ENCODE data around the gene SAMD10. TPM values are rescaled to one million over a fixed set of nuclear protein-coding genes. Genes with fewer than 3 reads are reported as not detected.
"Not testable (repeated sequence)": the region's sequence is repeated elsewhere in the genome, so short reads cannot be mapped to it uniquely, and the experiment has no call there.

Gene SAMD10
- 7.5 TPM for polyA plus RNA-seq (ENCODE audit: insufficient read length)
- long read RNA-seq, donor 1 = 0 reads
- long read RNA-seq, donor 2, partial matches to known transcripts = 104 of 196 reads
- long read RNA-seq, donor 2, other reads (novel, unspliced or antisense) = 88 of 196 reads
- long read RNA-seq, donor 3, partial matches to known transcripts = 0 of 1 reads
- long read RNA-seq, donor 3, other reads (novel, unspliced or antisense) = 0 of 1 reads
- long read RNA-seq, donor 4 = 0 reads
- long read RNA-seq, donor 5 = 0 reads
- long read RNA-seq, donor 6, partial matches to known transcripts = 0 of 4 reads
- long read RNA-seq, donor 6, other reads (novel, unspliced or antisense) = 0 of 4 reads
- long read RNA-seq, donor 7, partial matches to known transcripts = 0 of 4 reads
- long read RNA-seq, donor 7, other reads (novel, unspliced or antisense) = 0 of 4 reads
- long read RNA-seq, donor 8, partial matches to known transcripts = 0 of 2 reads
- long read RNA-seq, donor 8, other reads (novel, unspliced or antisense) = 0 of 2 reads

- DNase-seq = no peak
Observed at GRCh38 chr20:63979557-63980316, at the start of gene SAMD10. TSS of gene SAMD10 (minus strand) at chr20:63979642. CDS start at chr20:63979467, 175 bp downstream.

GRCh38 chr20:64027981-64028685 is 48.7 kb upstream of the SAMD10 start:
- no peak for DNase-seq

- DNase-seq = no peak
Observed at GRCh38 chr20:64025826-64026412, 46.5 kb upstream of the SAMD10 start.

GRCh38 chr20:64025101-64025825 is 45.8 kb upstream of the SAMD10 start:
- DNase-seq = no peak

- DNase-seq = no peak
Observed at GRCh38 chr20:64024141-64024990, 44.9 kb upstream of the SAMD10 start.

- no peak for DNase-seq
Observed at GRCh38 chr20:64023361-64024140, 44.1 kb upstream of the SAMD10 start.

- no peak for DNase-seq
Observed at GRCh38 chr20:64022671-64023360, 43.4 kb upstream of the SAMD10 start.

GRCh38 chr20:64021124-64021975 is 41.9 kb upstream of the SAMD10 start:
- no peak for DNase-seq

GRCh38 chr20:64015635-64016034 is 36.2 kb upstream of the SAMD10 start:
- DNase-seq = no peak

- not testable (repeated sequence) for DNase-seq
Observed at GRCh38 chr20:64012385-64013154, 33.1 kb upstream of the SAMD10 start.

- no peak for DNase-seq
Observed at GRCh38 chr20:64011366-64011779, 31.9 kb upstream of the SAMD10 start.

GRCh38 chr20:64010711-64011237 is 31.3 kb upstream of the SAMD10 start:
- no peak for DNase-seq

GRCh38 chr20:64009811-64010387 is 30.5 kb upstream of the SAMD10 start:
- no peak for DNase-seq

- DNase-seq = no peak
Observed at GRCh38 chr20:64006902-64007301, 27.5 kb upstream of the SAMD10 start.

GRCh38 chr20:64006490-64006889 is 27.0 kb upstream of the SAMD10 start:
- DNase-seq = no peak

- DNase-seq = no peak
Observed at GRCh38 chr20:64005394-64005793, 26.0 kb upstream of the SAMD10 start.

Data from left kidney (tissue), 8 donors.